ENCODE data around the gene METTL21A.
"Not testable (repeated sequence)": the region's sequence is repeated elsewhere in the genome, so short reads cannot be mapped to it uniquely, and the experiment has no call there.

Gene METTL21A

GRCh38 chr2:207625014-207625907, at the start of gene METTL21A:
Gene METTL21A (minus strand): TSS chr2:207625394. CDS start chr2:207624375, 1,019 bp downstream.
- DNase-seq: peak; percentile 76 to 84

- no peak for DNase-seq
Observed at GRCh38 chr2:207674826-207675225, 49.6 kb upstream of the METTL21A start.

GRCh38 chr2:207674266-207674774, 49.1 kb upstream of the METTL21A start:
- DNase-seq: no peak

GRCh38 chr2:207673431-207673830, 48.2 kb upstream of the METTL21A start:
- DNase-seq: no peak

GRCh38 chr2:207670887-207671286, 45.7 kb upstream of the METTL21A start:
- no peak for DNase-seq

GRCh38 chr2:207663870-207664545, 38.8 kb upstream of the METTL21A start:
- DNase-seq: peak; percentile 38 to 73

- no peak for DNase-seq
Observed at GRCh38 chr2:207662203-207662602, 37.0 kb upstream of the METTL21A start.

- DNase-seq: no peak
Observed at GRCh38 chr2:207660994-207661393, 35.8 kb upstream of the METTL21A start.

GRCh38 chr2:207658156-207658555, 33.0 kb upstream of the METTL21A start:
- DNase-seq: no peak

GRCh38 chr2:207655000-207655399, 29.8 kb upstream of the METTL21A start:
- DNase-seq: no peak

- not testable (repeated sequence) for DNase-seq
Observed at GRCh38 chr2:207646582-207646981, 21.4 kb upstream of the METTL21A start.

GRCh38 chr2:207643892-207644291, 18.7 kb upstream of the METTL21A start:
- DNase-seq: no peak

- DNase-seq: no peak
Observed at GRCh38 chr2:207640661-207641060, 15.5 kb upstream of the METTL21A start.

- DNase-seq: no peak
Observed at GRCh38 chr2:207640160-207640559, 15.0 kb upstream of the METTL21A start.

GRCh38 chr2:207639288-207639687, 14.1 kb upstream of the METTL21A start:
- not testable (repeated sequence) for DNase-seq

- DNase-seq: no peak
Observed at GRCh38 chr2:207635468-207636200, 10.4 kb upstream of the METTL21A start.

- DNase-seq: no peak
Observed at GRCh38 chr2:207633686-207634085, 8.5 kb upstream of the METTL21A start.

GRCh38 chr2:207632575-207633493, 7.6 kb upstream of the METTL21A start:
- no peak for DNase-seq

GRCh38 chr2:207630491-207630890, 5.3 kb upstream of the METTL21A start:
- DNase-seq: peak; percentile 82 to 91

GRCh38 chr2:207629553-207629952, 4.4 kb upstream of the METTL21A start:
- no peak for DNase-seq

GRCh38 chr2:207624185-207625013, 795 bp downstream of the METTL21A start:
- DNase-seq: peak in 1 of 2 experiments; percentile 51

Data from NCI-H524 (cell line).